ENCODE data around the gene PTPRJ.

DNA sequence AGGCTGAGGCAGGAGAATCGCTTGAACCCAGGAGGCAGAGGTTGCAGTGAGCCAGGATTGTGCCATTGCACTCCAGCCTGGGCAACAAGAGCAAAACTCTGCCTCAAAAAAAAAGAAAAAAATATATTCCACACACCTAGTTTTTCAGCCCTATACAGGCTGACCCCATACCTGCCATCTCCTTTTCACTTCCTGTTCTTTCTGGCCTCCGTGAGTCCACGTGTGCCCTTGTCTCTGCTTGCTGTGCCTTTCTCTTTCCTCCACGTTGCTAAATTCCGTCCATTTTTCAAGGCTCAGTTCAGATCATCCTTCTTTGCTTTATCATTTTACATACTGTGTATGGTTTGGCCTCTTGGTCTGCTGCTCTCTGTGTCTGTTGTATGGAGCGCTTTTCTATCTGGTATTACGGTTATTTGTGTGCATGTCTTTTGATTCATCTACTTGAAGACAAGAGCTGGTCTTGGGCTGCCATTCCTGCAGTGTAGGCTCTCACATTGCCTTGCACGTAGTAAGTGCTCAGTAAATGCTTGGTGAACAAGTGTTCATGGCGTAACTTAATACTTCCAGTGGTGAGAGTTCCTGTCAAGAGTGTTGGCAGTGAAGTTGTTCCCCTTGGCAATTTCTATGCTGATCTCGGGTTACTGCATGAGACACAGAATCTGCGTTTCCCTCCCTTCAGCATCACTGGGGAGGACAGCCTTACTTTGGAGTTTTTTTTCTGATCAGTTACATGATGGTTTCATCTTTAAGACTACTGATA, 57.5 kb downstream of the PTPRJ start:
- no peak for TF ChIP-seq RNF2 (conservative IDR thresholded peaks at IDR 0.05; ENCODE audit: low read depth)
- no peak for TF ChIP-seq ZNF44 (CRISPR knock-in tag; IDR thresholded peaks at IDR 0.05)
- no peak for TF ChIP-seq JUN (CRISPR knock-in tag; IDR thresholded peaks at IDR 0.05)
- TF ChIP-seq RFX5 (IDR thresholded peaks at IDR 0.05; ENCODE audit: low read depth, low read length), result no peak
- TF ChIP-seq MAFF (IDR thresholded peaks at IDR 0.05; ENCODE audit: low read depth, low read length), result no peak
- TF ChIP-seq, protein P1, sequence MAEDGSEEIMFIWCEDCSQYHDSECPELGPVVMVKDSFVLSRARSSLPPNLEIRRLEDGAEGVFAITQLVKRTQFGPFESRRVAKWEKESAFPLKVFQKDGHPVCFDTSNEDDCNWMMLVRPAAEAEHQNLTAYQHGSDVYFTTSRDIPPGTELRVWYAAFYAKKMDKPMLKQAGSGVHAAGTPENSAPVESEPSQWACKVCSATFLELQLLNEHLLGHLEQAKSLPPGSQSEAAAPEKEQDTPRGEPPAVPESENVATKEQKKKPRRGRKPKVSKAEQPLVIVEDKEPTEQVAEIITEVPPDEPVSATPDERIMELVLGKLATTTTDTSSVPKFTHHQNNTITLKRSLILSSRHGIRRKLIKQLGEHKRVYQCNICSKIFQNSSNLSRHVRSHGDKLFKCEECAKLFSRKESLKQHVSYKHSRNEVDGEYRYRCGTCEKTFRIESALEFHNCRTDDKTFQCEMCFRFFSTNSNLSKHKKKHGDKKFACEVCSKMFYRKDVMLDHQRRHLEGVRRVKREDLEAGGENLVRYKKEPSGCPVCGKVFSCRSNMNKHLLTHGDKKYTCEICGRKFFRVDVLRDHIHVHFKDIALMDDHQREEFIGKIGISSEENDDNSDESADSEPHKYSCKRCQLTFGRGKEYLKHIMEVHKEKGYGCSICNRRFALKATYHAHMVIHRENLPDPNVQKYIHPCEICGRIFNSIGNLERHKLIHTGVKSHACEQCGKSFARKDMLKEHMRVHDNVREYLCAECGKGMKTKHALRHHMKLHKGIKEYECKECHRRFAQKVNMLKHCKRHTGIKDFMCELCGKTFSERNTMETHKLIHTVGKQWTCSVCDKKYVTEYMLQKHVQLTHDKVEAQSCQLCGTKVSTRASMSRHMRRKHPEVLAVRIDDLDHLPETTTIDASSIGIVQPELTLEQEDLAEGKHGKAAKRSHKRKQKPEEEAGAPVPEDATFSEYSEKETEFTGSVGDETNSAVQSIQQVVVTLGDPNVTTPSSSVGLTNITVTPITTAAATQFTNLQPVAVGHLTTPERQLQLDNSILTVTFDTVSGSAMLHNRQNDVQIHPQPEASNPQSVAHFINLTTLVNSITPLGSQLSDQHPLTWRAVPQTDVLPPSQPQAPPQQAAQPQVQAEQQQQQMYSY (CRISPR knock-in tag; IDR thresholded peaks at IDR 0.05), result no peak
- TF ChIP-seq EHMT2 (IDR thresholded peaks at IDR 0.05; ENCODE audit: borderline replicate concordance, low read depth, low read length), result no peak
- no peak for TF ChIP-seq KDM1A (CRISPR knock-in tag; IDR thresholded peaks at IDR 0.05)
